ENCODE measurements around the gene SH2B3.

GRCh38 chr12:111413442-111414086 lies 7.8 kb downstream of the SH2B3 start:
- TF ChIP-seq POLR2A (IDR thresholded peaks at IDR 0.05), result no peak
- TF ChIP-seq, protein P1, sequence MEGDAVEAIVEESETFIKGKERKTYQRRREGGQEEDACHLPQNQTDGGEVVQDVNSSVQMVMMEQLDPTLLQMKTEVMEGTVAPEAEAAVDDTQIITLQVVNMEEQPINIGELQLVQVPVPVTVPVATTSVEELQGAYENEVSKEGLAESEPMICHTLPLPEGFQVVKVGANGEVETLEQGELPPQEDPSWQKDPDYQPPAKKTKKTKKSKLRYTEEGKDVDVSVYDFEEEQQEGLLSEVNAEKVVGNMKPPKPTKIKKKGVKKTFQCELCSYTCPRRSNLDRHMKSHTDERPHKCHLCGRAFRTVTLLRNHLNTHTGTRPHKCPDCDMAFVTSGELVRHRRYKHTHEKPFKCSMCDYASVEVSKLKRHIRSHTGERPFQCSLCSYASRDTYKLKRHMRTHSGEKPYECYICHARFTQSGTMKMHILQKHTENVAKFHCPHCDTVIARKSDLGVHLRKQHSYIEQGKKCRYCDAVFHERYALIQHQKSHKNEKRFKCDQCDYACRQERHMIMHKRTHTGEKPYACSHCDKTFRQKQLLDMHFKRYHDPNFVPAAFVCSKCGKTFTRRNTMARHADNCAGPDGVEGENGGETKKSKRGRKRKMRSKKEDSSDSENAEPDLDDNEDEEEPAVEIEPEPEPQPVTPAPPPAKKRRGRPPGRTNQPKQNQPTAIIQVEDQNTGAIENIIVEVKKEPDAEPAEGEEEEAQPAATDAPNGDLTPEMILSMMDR (IDR thresholded peaks at IDR 0.05), result no peak
- no peak for TF ChIP-seq POLR2AphosphoS5 (IDR thresholded peaks at IDR 0.05)
